AG04450 (cell line): ENCODE results near the gene TMEM45A. TPM values are rescaled to one million over a fixed set of nuclear protein-coding genes. Genes with fewer than 3 reads are reported as not detected.

Experiments
- CTCF ChIA-PET: fragments of 300-600, 350-600 bp; formaldehyde crosslinking; extraction: SDS; loops from one replicate; lab custom pipeline; 2022; ENCODE audit warnings: antibody characterized with exemption, inconsistent platforms; lab: Charles Lee
- POLR2A ChIA-PET: fragments of 350-600 bp; formaldehyde crosslinking; extraction: SDS; loops from one replicate; lab custom pipeline; 2021; ENCODE audit warnings: antibody characterized with exemption, inconsistent platforms; lab: Yijun Ruan, JAX
- DNase-seq: peaks from one replicate; pipeline ENCODE4 v3.0.0-alpha.2; 2011; ENCODE audit warnings: low read depth, low spot score
- H3K27ac ChIP-seq: one replicate; pipeline ENCODE4 v1.5.1; 2012; ENCODE audit warnings: low read depth, low read length, control low read depth
- H3K27me3 ChIP-seq: one replicate; pipeline ENCODE4 v1.6.0; 2012; ENCODE audit warnings: low read length; ENCODE audit not compliant: control insufficient read depth, insufficient read depth
- H3K4me3 ChIP-seq: 2 replicates; pipeline ENCODE4 v1.5.1; 2011; ENCODE audit warnings: mild to moderate bottlenecking, low read depth, low read length, control low read depth
- H3K9me3 ChIP-seq: 2 replicates; pipeline ENCODE4 v1.5.1; 2012; ENCODE audit warnings: low read length; ENCODE audit not compliant: control insufficient read depth, insufficient read depth
- polyA plus RNA-seq: library from polyadenylated mRNA; depleted of rRNA; stranded (reverse); fragments of >200 nt; gene quantifications from 2 replicates; pipeline ENCODE4 v1.2.3, GENCODE V29; 2011
- TF ChIP-seq, protein P1 (sequence below): IDR thresholded peaks from 2 replicates; pipeline ENCODE4 v1.5.1; 2011; ENCODE audit warnings: low read depth, low read length, control low read depth, inconsistent platforms

Gene TMEM45A
- polyA plus RNA-seq, 1 experiment: 42.8 TPM

DNA sequence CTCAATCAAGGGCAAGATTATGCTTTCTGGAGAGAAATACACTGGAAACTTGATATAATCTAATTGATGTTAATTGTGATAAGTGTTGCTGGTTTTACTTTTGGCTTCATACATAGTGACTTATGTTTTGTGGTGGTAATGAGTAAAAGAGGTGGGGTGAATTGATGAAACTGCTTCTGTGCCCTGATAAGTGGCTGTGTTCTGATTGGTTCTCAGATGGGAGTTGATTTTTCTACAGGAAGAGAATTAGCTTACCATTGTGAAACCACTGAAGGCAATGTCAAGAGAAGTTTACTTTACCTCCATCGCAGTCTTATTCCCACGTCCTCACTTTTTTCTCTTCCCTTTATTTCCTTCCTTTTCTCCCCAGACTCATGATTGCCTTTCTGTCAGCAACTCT is 23.8 kb downstream of the TMEM45A start:
- H3K27me3 ChIP-seq: no peaks in the 10 kb centered on the region
- H3K4me3 ChIP-seq: no peak overlapping the region
- ChIA-PET POLR2A (no interaction called here), CTCF (no interaction called here)
- DNase-seq: no peak
- no peaks in the 10 kb centered on the region for H3K9me3 ChIP-seq
- H3K27ac ChIP-seq: no peak overlapping the region
- TF ChIP-seq, protein P1, sequence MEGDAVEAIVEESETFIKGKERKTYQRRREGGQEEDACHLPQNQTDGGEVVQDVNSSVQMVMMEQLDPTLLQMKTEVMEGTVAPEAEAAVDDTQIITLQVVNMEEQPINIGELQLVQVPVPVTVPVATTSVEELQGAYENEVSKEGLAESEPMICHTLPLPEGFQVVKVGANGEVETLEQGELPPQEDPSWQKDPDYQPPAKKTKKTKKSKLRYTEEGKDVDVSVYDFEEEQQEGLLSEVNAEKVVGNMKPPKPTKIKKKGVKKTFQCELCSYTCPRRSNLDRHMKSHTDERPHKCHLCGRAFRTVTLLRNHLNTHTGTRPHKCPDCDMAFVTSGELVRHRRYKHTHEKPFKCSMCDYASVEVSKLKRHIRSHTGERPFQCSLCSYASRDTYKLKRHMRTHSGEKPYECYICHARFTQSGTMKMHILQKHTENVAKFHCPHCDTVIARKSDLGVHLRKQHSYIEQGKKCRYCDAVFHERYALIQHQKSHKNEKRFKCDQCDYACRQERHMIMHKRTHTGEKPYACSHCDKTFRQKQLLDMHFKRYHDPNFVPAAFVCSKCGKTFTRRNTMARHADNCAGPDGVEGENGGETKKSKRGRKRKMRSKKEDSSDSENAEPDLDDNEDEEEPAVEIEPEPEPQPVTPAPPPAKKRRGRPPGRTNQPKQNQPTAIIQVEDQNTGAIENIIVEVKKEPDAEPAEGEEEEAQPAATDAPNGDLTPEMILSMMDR: no peak

DNA sequence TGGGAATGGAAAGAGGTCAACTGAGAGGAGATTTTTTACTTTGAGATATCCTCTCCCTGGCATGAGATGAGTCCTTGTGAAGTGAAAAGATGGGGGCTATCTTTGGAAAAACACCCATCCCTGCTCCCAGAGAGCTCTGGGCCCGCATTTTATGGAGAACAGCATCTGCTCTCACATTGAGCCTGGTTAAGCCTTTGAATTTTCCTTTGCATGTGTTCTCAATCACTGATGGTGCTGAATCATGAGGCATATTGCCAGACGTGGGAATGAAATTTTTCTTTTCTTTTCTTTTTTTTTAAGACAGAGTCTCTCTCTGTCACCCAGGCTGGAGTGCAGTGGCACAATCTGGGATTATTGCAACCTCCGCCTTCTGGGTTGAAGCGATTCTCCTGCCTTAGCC is 24.4 kb downstream of the TMEM45A start:
- Histone ChIP-seq H3K9me3 (no peaks in the 10 kb centered on the region), H3K27me3 (no peaks in the 10 kb centered on the region), H3K27ac (no peak overlapping the region), H3K4me3 (no peak overlapping the region)
- TF ChIP-seq, protein P1: no peak
- CTCF ChIA-PET: no interaction called here
- POLR2A ChIA-PET: no interaction called here
- DNase-seq: no peak

DNA sequence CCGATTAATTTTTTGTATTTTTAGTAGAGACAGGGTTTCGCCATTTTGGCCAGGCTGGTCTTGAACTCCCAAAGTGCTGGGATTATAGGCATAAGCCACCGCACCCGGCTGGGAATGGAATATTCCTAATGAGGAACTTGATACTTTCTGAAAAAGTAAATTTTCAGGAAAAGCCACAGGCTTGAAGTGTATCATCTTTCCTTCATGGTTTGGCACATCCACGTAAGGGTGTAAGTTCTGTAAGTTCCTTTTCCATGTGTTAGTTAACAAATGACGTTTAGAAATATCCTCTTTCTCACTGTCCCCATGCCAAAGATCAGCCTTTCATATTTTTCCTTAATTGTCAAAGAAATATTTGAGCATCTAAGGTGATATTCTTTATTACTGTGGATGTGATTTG is 24.9 kb downstream of the TMEM45A start:
- CTCF ChIA-PET: no interaction called here
- H3K27me3 ChIP-seq: no peaks in the 10 kb centered on the region
- TF ChIP-seq, protein P1: no peak
- no peak overlapping the region for H3K4me3 ChIP-seq
- DNase-seq: no peak
- POLR2A ChIA-PET: no interaction called here
- H3K9me3 ChIP-seq: no peaks in the 10 kb centered on the region
- no peak overlapping the region for H3K27ac ChIP-seq

DNA sequence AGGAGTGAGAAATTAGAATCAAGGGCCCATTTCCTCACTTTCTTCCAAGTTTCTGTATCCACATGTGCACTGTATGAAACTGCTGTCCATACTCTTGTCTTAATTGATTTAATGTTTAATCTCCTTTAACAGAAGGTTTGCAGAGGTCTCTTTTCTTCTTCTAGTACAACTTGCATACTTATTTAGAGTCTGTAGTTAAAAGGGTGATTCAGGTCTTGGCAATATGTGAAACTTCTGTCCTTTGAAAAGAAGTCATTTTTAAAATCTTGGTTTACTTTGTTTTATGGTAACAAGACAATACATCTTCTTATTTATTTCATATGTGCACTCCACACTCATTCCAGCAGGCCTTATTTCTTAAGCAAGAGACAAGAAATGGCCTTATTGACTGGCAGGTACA is 25.8 kb downstream of the TMEM45A start:
- H3K27ac ChIP-seq: no peak overlapping the region
- H3K9me3 ChIP-seq: no peaks in the 10 kb centered on the region
- ChIA-PET POLR2A (no interaction called here), CTCF (no interaction called here)
- H3K27me3 ChIP-seq: no peaks in the 10 kb centered on the region
- TF ChIP-seq, protein P1: no peak
- no peak overlapping the region for H3K4me3 ChIP-seq
- DNase-seq: no peak

DNA sequence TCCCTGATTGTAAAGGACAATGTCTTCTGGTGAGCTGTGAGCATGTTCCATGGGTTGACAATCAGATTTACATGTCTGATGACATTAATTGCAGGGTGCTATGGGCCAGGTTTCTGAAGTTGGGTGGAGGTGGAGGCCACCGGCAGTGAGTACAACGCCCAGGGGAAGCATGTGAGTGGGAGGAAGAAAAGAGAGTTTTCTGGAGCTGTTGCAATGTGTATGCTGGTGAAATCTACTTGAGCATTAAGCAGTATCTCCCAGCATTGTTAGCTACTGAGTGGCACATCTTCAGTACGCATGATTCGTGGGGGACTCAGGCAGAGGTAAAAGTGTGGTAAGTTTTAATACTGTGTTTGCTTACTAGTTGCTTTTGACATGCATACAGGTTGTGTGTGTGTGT is 26.6 kb downstream of the TMEM45A start:
- TF ChIP-seq, protein P1: no peak
- H3K27ac ChIP-seq: no peak overlapping the region
- ChIA-PET POLR2A (no interaction called here), CTCF (no interaction called here)
- H3K4me3 ChIP-seq: no peak overlapping the region
- H3K9me3 ChIP-seq: no peaks in the 10 kb centered on the region
- no peak for DNase-seq
- H3K27me3 ChIP-seq: no peaks in the 10 kb centered on the region
